DMS153 (cell line): ENCODE results near the gene ANKRD10.

Experiments used
- DNase-seq: peaks from one replicate; lab custom pipeline; 2025; lab: John Stamatoyannopoulos, UW

The ANKRD10 gene

DNA sequence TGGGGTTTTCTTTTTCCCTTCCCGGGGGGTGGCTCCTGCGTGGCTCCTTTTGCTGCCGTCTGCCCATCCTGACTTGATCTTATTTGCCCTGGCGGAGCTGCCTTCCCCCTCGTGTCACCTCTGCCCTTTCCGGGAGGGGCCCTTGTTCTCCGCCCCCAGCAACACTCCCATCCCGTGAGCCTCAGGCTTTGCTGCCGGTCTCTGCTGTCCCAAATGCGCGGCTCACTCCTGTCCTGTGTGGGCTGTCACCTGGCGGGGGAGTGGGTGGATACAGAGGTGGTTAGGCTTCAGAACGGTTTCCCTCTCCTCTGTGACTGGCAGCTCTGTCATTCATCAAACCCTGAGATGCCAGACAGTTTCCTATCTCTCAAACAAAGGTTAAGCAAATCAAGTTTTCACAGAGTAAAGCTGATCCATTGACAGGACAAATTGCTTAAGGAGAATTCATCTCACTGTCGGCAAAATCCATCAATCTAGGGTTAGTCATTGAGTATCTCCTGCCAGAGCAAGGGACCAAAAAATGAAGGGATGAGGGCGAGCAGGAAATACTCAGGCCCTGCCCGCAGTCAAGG is 84.0 kb downstream of the ANKRD10 start:
- no peak for DNase-seq

DNA sequence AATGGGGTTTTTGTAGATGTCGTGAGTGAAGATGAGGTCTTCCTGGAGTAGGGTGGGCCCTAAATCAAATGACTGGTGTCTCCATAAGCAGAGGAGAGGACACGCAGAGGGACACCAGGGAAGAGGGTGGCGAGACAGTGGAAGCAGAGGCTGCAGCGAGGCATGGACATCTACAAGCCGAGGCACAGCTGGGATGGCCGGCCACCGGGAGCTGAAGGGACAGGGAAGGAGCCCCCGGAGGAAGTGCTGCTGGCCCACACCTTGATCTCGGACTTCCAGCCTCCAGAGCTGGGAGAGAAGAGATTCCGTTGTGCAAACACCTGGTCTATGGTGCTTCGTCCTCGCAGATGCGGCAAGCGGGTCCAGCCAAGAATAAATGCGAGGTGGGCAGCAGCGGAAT is 84.5 kb downstream of the ANKRD10 start:
- no peak for DNase-seq

DNA sequence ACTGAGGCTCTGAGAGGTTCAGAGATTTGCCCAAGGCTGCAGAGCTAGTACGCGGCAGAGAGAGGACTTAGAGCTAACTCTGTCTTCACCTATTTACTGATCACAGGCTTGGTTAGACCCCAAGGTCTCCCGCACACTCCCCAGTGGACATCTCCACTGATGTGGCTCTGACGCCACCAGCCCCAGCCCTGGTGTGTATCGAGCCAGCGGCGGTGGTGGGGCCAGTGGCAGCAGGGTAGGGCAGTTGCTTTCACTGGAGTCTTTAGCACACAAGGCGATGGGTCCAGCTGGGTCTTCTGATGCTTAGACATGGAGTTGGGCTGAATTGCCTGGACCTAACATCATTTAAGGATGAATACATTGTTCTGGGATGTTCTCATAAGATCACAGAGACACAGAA is 85.4 kb downstream of the ANKRD10 start:
- no peak for DNase-seq

DNA sequence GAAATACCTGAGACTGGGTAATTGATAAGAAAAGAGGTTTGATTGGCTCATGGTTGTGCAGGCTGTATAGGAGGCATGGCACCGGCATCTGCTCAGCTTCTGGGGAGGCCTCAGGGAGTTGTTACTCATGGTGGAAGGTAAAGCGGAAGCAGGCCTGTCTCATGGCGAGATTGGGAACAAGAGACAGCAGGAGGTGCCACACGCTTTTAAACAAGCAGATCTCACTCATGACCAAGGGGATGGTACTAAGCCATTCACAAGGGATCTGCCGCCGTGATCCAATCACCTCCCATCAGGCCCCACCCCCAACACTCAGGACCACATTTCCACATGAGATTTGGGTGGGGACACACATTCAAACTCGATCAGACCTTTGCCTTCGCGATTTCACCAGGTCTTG is 86.2 kb downstream of the ANKRD10 start:
- DNase-seq: no peak
